K562 (cell line): ENCODE measurements around the gene ABR. TPM values are rescaled to one million over a fixed set of nuclear protein-coding genes. Genes with fewer than 3 reads are reported as not detected.

Source experiments
- ATAC-seq: fragments of 200-7000 bp; cut with Tn5 transposase; 3 replicates; pipeline ENCODE4 v1.9.1; 2020; ENCODE audit warnings: moderate library complexity
- BruUV-seq: library from RNA; stranded (reverse); fragments of 400-500 nt; replicated peaks from 2 replicates; lab custom pipeline; 2021; lab: Mats Ljungman, UMichigan
- CTCF ChIA-PET: fragments of 300-600 bp; formaldehyde crosslinking; extraction: SDS; loops from one replicate; lab custom pipeline; 2021; ENCODE audit warnings: low intra/inter-chr PET ratio; lab: Yijun Ruan, JAX
- POLR2A ChIA-PET: fragments of 300-600, 350-650 bp; sonication (Branson Sonifier 250); formaldehyde crosslinking; extraction: SDS; loops from one replicate; lab custom pipeline; 2021; ENCODE audit warnings: antibody characterized with exemption, inconsistent platforms; lab: Yijun Ruan, JAX
- DNase-seq, 4 experiments: peaks; one replicate each; pipeline versions ENCODE4 v3.0.0 to v3.0.0-alpha.2; 2011 to 2018; ENCODE audit warnings: low spot score in 3 of 4, mixed read lengths in 3 of 4; ENCODE audit errors: extremely low read depth in 1 of 4
- FAIRE-seq: peaks from 2 replicates; lab custom pipeline; 2011; peaks lifted over from hg19 to GRCh38; lab: Jason Lieb, UNC
- H2AFZ ChIP-seq: 2 replicates; pipeline ENCODE4 v1.6.0; 2011; ENCODE audit warnings: low read depth, low read length, control low read depth, inconsistent platforms
- H3K27ac ChIP-seq: fragments of 200-600 bp; 3 replicates; pipeline ENCODE4 v1.8.0; 2011; ENCODE audit warnings: low read depth, mild to moderate bottlenecking, control low read depth, inconsistent platforms, low read length, moderate library complexity, mixed read lengths; ENCODE audit errors: extremely low read depth
- H3K27me3 ChIP-seq, 2 experiments: fragments of 300-600 bp in 1 of 2; 2 replicates in 1 of 2; 3 replicates in 1 of 2; pipeline versions ENCODE4 v1.6.0 to v1.8.0; 2011; ENCODE audit warnings: inconsistent platforms in 2 of 2, low read length in 2 of 2, mild to moderate bottlenecking in 1 of 2, mixed read lengths in 1 of 2, moderate library complexity in 1 of 2; ENCODE audit not compliant: control insufficient read depth in 2 of 2, insufficient read depth in 2 of 2
- H3K36me3 ChIP-seq: fragments of 300-600 bp; 3 replicates; pipeline ENCODE4 v1.8.0; 2011; ENCODE audit warnings: mild to moderate bottlenecking, low read length, inconsistent platforms; ENCODE audit not compliant: control insufficient read depth, insufficient read depth
- H3K4me1 ChIP-seq, 2 experiments: fragments of 200-600 bp in 1 of 2; replicated peaks in 1 of 2; 2 replicates in 1 of 2; 3 replicates in 1 of 2; pipeline versions ENCODE4 v1.5.1 to v1.8.0; 2011; ENCODE audit warnings: inconsistent platforms in 2 of 2, low read length in 2 of 2, mild to moderate bottlenecking in 1 of 2, mixed read lengths in 1 of 2, moderate library complexity in 1 of 2; ENCODE audit not compliant: control insufficient read depth in 2 of 2, insufficient read depth in 2 of 2
- H3K4me2 ChIP-seq: 2 replicates; pipeline ENCODE4 v1.6.1; 2011; ENCODE audit warnings: low read length, control low read depth, inconsistent platforms, mixed read lengths; ENCODE audit not compliant: insufficient read depth
- H3K4me3 ChIP-seq: fragments of 200-600 bp; sonication (generic), shearing (Covaris generic); 2 replicates; pipeline ENCODE4 v1.5.1; 2016; ENCODE audit warnings: control low read depth, inconsistent platforms
- H3K79me2 ChIP-seq: fragments of 200-600 bp; 3 replicates; pipeline ENCODE4 v1.8.0; 2011; ENCODE audit warnings: low read length, inconsistent platforms; ENCODE audit not compliant: control insufficient read depth, insufficient read depth
- H3K9ac ChIP-seq, 2 experiments: 2 replicates each; pipeline versions ENCODE4 v1.6.0 to v1.6.1; 2011; ENCODE audit warnings: low read depth in 2 of 2, low read length in 2 of 2, control low read depth in 1 of 2, inconsistent platforms in 1 of 2, mild to moderate bottlenecking in 1 of 2, mixed read lengths in 1 of 2; ENCODE audit not compliant: insufficient read depth in 1 of 2
- H3K9me1 ChIP-seq: one replicate; pipeline ENCODE4 v1.6.0; 2011; ENCODE audit warnings: inconsistent platforms, mild to moderate bottlenecking, low read length, moderate library complexity; ENCODE audit not compliant: control insufficient read depth, insufficient read depth
- H3K9me3 ChIP-seq: replicated peaks from 2 replicates; pipeline ENCODE4 v1.5.1; 2011; ENCODE audit warnings: low read depth, low read length, inconsistent platforms; ENCODE audit not compliant: control insufficient read depth, insufficient read depth
- H4K20me1 ChIP-seq: replicated peaks from 2 replicates; pipeline ENCODE4 v1.6.1; 2011; ENCODE audit warnings: low read length, inconsistent platforms, mixed read lengths; ENCODE audit not compliant: control insufficient read depth, insufficient read depth
- CBX3 ChIP-seq, 2 experiments: IDR thresholded peaks; 1 replicate in 1 of 2; 2 replicates in 1 of 2; pipeline ENCODE4 v1.6.1; 2012; ENCODE audit warnings: inconsistent platforms in 2 of 2, low read length in 2 of 2, borderline replicate concordance in 1 of 2, control low read depth in 1 of 2
- EHMT2 ChIP-seq: fragments of 450-650 bp; IDR thresholded peaks from 2 replicates; pipeline ENCODE4 v1.6.1; 2018; ENCODE audit warnings: antibody characterized with exemption
- ELK3 ChIP-seq: fragments of 450-650 bp; formaldehyde crosslinking; IDR thresholded peaks from 2 replicates; pipeline ENCODE4 v1.4.0; 2020; ENCODE audit warnings: mild to moderate bottlenecking
- MCM5 ChIP-seq: fragments of 450-650 bp; IDR thresholded peaks from 2 replicates; pipeline ENCODE4 v1.6.1; 2016; ENCODE audit warnings: low read depth
- SAFB ChIP-seq: fragments of 200-400 bp; formaldehyde crosslinking; IDR thresholded peaks from 2 replicates; pipeline ENCODE4 v1.6.1; 2017; ENCODE audit warnings: low read depth, low read length, borderline replicate concordance
- SLC30A9 ChIP-seq: fragments of 250-450 bp; sonication (Bioruptor Pico); IDR thresholded peaks from 2 replicates; pipeline ENCODE4 v1.8.0; 2022; ENCODE audit warnings: mild to moderate bottlenecking, moderate library complexity
- TCF15 ChIP-seq: fragments of 250-450 bp; sonication (Bioruptor Pico); IDR thresholded peaks from 2 replicates; pipeline ENCODE4 v1.8.0; 2022; ENCODE audit warnings: moderate library complexity, mild to moderate bottlenecking, inconsistent platforms
- THRB ChIP-seq: fragments of 450-650 bp; formaldehyde crosslinking; conservative IDR thresholded peaks from 2 replicates; pipeline ENCODE4 v1.4.0; 2022; ENCODE audit warnings: mild to moderate bottlenecking, missing genetic modification characterization
- ZNF347 ChIP-seq: fragments of 450-650 bp; formaldehyde crosslinking; IDR thresholded peaks from 2 replicates; pipeline ENCODE4 v1.4.0; 2020; ENCODE audit warnings: low read depth, mild to moderate bottlenecking, moderate library complexity
- ZNF445 ChIP-seq: fragments of 250-450 bp; sonication (Bioruptor Pico); IDR thresholded peaks from 2 replicates; pipeline ENCODE4 v1.4.0; 2020; ENCODE audit warnings: low read depth, mild to moderate bottlenecking, moderate library complexity
- WGBS: fragments of 100-300 bp; shearing (Covaris generic); methylation state at CpG from one replicate; pipeline ENCODE4 v1.1.6; 2016; ENCODE audit warnings: low coverage, mixed read lengths; ENCODE audit not compliant: insufficient coverage; ENCODE audit errors: missing lambda C conversion rate; 5-methylcytosine and 5-hydroxymethylcytosine counted together
- in situ Hi-C: fragments of 300-500 bp; cut with MboI; formaldehyde crosslinking; loops from 4 replicates; pipeline ENCODE4 v1.15.0; 2018; ENCODE audit warnings: inconsistent platforms, mixed read lengths
- intact Hi-C: fragments of 100-400 bp; cut with micrococcal nuclease; formaldehyde crosslinking; loops from 2 replicates; pipeline ENCODE4 v1.14.2; 2022
- polyA plus RNA-seq, 8 experiments: library from polyadenylated mRNA; depleted of rRNA in 4 of 8; stranded (reverse) in 5 of 8; unstranded in 3 of 8; fragments of >200 nt; fragmentation: Nextera tagmentation in 2 of 8; fragmentation: Illumina TruSeq in 1 of 8; extraction: Ambion mirVana in 2 of 8; extraction: Trizol in 1 of 8; gene quantifications; 2 replicates each; pipeline versions ENCODE4 v1.2.1 to v1.2.3, GENCODE V29; 2011 to 2014; ENCODE audit warnings: inconsistent platforms in 1 of 8, missing spikeins in 1 of 8
- total RNA-seq, 7 experiments: library from RNA; depleted of rRNA in 6 of 7; stranded (reverse); fragments of >200 nt in 6 of 7; fragmentation: Illumina TruSeq in 2 of 7; extraction: Trizol in 2 of 7; gene quantifications; 2 replicates each; pipeline versions ENCODE4 v1.2.1 to v1.2.3, GENCODE V29; 2011 to 2021; ENCODE audit warnings: low replicate concordance in 1 of 7
- TF ChIP-seq, protein P1 (sequence below), 2 experiments: IDR thresholded peaks; 2 replicates each; pipeline ENCODE4 v1.6.1; 2012; ENCODE audit warnings: improper control_type of control experiment in 2 of 2, low read depth in 2 of 2, low read length in 2 of 2, borderline replicate concordance in 1 of 2
- TF ChIP-seq, protein P2 (sequence below): fragments of 450-650 bp; IDR thresholded peaks from 2 replicates; pipeline ENCODE4 v1.6.1; 2016; ENCODE audit warnings: borderline replicate concordance

The ABR gene
- total and polyA plus RNA-seq, 9 of the 15 experiments (the other 6 are each of a cell fraction or from before 2014, with no cell fraction given): 0.07 to 1.6 (median 0.37) TPM; not detected in 1

- Histone ChIP-seq H2AFZ (no peak overlapping the region), H3K36me3 (no peaks in the 10 kb centered on the region), H3K9me3 (no peaks in the 10 kb centered on the region), H3K4me1 (peaks cover 0 to 22% of the 10 kb centered on the region in 2 experiments; a peak in 2 of 5 replicates), H3K4me2 (no peak overlapping the region), H3K79me2 (no peaks in the 10 kb centered on the region), H3K27me3 (peaks cover 0 to 39% of the 10 kb centered on the region in 2 experiments; a peak in 2 of 5 replicates), H3K9ac (no peak overlapping the region), H4K20me1 (no peaks in the 10 kb centered on the region), H3K27ac (no peak overlapping the region), H3K4me3 (no peak overlapping the region), H3K9me1 (no peaks in the 10 kb centered on the region)
- TF ChIP-seq EHMT2 (no peak), CBX3 (IDR thresholded peaks at IDR 0.05; ENCODE audit: borderline replicate concordance in 1 of 2, low read length in 2 of 2) (no peak), THRB (CRISPR knock-in tag) (no peak), ZNF445 (CRISPR knock-in tag) (no peak), SAFB (no peak), ELK3 (CRISPR knock-in tag) (no peak), MCM5 (no peak), TCF15 (CRISPR knock-in tag) (no peak), ZNF347 (CRISPR knock-in tag) (no peak), SLC30A9 (CRISPR knock-in tag) (no peak)
- TF ChIP-seq, protein P1, sequence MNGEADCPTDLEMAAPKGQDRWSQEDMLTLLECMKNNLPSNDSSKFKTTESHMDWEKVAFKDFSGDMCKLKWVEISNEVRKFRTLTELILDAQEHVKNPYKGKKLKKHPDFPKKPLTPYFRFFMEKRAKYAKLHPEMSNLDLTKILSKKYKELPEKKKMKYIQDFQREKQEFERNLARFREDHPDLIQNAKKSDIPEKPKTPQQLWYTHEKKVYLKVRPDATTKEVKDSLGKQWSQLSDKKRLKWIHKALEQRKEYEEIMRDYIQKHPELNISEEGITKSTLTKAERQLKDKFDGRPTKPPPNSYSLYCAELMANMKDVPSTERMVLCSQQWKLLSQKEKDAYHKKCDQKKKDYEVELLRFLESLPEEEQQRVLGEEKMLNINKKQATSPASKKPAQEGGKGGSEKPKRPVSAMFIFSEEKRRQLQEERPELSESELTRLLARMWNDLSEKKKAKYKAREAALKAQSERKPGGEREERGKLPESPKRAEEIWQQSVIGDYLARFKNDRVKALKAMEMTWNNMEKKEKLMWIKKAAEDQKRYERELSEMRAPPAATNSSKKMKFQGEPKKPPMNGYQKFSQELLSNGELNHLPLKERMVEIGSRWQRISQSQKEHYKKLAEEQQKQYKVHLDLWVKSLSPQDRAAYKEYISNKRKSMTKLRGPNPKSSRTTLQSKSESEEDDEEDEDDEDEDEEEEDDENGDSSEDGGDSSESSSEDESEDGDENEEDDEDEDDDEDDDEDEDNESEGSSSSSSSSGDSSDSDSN (IDR thresholded peaks at IDR 0.05; ENCODE audit: borderline replicate concordance in 1 of 2, low read depth in 2 of 2, low read length in 2 of 2): no peak
- TF ChIP-seq, protein P2, sequence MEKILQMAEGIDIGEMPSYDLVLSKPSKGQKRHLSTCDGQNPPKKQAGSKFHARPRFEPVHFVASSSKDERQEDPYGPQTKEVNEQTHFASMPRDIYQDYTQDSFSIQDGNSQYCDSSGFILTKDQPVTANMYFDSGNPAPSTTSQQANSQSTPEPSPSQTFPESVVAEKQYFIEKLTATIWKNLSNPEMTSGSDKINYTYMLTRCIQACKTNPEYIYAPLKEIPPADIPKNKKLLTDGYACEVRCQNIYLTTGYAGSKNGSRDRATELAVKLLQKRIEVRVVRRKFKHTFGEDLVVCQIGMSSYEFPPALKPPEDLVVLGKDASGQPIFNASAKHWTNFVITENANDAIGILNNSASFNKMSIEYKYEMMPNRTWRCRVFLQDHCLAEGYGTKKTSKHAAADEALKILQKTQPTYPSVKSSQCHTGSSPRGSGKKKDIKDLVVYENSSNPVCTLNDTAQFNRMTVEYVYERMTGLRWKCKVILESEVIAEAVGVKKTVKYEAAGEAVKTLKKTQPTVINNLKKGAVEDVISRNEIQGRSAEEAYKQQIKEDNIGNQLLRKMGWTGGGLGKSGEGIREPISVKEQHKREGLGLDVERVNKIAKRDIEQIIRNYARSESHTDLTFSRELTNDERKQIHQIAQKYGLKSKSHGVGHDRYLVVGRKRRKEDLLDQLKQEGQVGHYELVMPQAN: no peak
- in situ Hi-C loops: no loop called here
- ATAC-seq: no peak
- POLR2A ChIA-PET: no interaction called here
- FAIRE-seq: no peak
- intact Hi-C loops: no loop called here
- CTCF ChIA-PET: no interaction called here
- no TSS peak for BruUV-seq
- WGBS: 1% methylated on average over 12 of the region's 79 CpGs
- DNase-seq: no peak
Measured at GRCh38 chr17:1228781-1229348, 49.1 kb upstream of the ABR start.
